K562 (cell line): Measurements from ENCODE around the gene LRRC15. TPM values are rescaled to one million over a fixed set of nuclear protein-coding genes. Genes with fewer than 3 reads are reported as not detected.

Experiments
- EWSR1 ChIP-seq: fragments of 450-650 bp; IDR thresholded peaks from 2 replicates; pipeline ENCODE4 v1.6.1; 2018; ENCODE audit warnings: borderline replicate concordance, mild to moderate bottlenecking, low read depth, moderate library complexity; ENCODE audit not compliant: partially characterized antibody
- FIP1L1 ChIP-seq: fragments of 200-400 bp; formaldehyde crosslinking; IDR thresholded peaks from 2 replicates; pipeline ENCODE4 v1.6.1; 2018; ENCODE audit warnings: mild to moderate bottlenecking, low read depth, low read length; ENCODE audit not compliant: poor library complexity, severe bottlenecking
- HDAC2 ChIP-seq: fragments of 450-650 bp; IDR thresholded peaks from 2 replicates; pipeline ENCODE4 v1.6.1; 2016; ENCODE audit warnings: mild to moderate bottlenecking
- MXI1 ChIP-seq: IDR thresholded peaks from 2 replicates; pipeline ENCODE4 v1.6.1; 2011; ENCODE audit warnings: low read depth, mild to moderate bottlenecking, improper control_type of control experiment, low read length
- NFXL1 ChIP-seq: fragments of 450-650 bp; formaldehyde crosslinking; IDR thresholded peaks from 2 replicates; pipeline ENCODE4 v1.4.0; 2021; ENCODE audit warnings: mild to moderate bottlenecking
- POLR3A ChIP-seq: IDR thresholded peaks from 2 replicates; pipeline ENCODE4 v1.6.1; 2011; ENCODE audit warnings: borderline replicate concordance, mild to moderate bottlenecking, moderate library complexity; ENCODE audit not compliant: insufficient read length, insufficient read depth; ENCODE audit errors: extremely low read depth
- SREBF1 ChIP-seq: fragments of 150-350 bp; IDR thresholded peaks from 2 replicates; pipeline ENCODE4 v1.6.1; 2014; ENCODE audit warnings: antibody characterized with exemption, low read depth, low read length, borderline replicate concordance
- ZNF324 ChIP-seq: fragments of 250-450 bp; sonication (Bioruptor Pico); IDR thresholded peaks from 2 replicates; pipeline ENCODE4 v1.4.0; 2020; ENCODE audit warnings: mild to moderate bottlenecking
- polyA plus RNA-seq, 8 experiments: library from polyadenylated mRNA; depleted of rRNA in 4 of 8; stranded (reverse) in 5 of 8; unstranded in 3 of 8; fragments of >200 nt; fragmentation: Nextera tagmentation in 2 of 8; fragmentation: Illumina TruSeq in 1 of 8; extraction: Ambion mirVana in 2 of 8; extraction: Trizol in 1 of 8; gene quantifications; 2 replicates each; pipeline versions ENCODE4 v1.2.1 to v1.2.3, GENCODE V29; 2011 to 2014; ENCODE audit warnings: inconsistent platforms in 1 of 8, missing spikeins in 1 of 8
- total RNA-seq, 7 experiments: library from RNA; depleted of rRNA in 6 of 7; stranded (reverse); fragments of >200 nt in 6 of 7; fragmentation: Illumina TruSeq in 2 of 7; extraction: Trizol in 2 of 7; gene quantifications; 2 replicates each; pipeline versions ENCODE4 v1.2.1 to v1.2.3, GENCODE V29; 2011 to 2021; ENCODE audit warnings: low replicate concordance in 1 of 7
- TF ChIP-seq, protein P1 (sequence below), 2 experiments: fragments of 450-650 bp; IDR thresholded peaks; 2 replicates each; pipeline ENCODE4 v1.6.1; 2016; ENCODE audit warnings: mild to moderate bottlenecking in 2 of 2, borderline replicate concordance in 1 of 2, low read depth in 1 of 2, moderate library complexity in 1 of 2
- TF ChIP-seq, protein P2 (sequence below), 2 experiments: IDR thresholded peaks in 1 of 2; conservative IDR thresholded peaks in 1 of 2; 2 replicates each; pipeline ENCODE4 v1.6.1; 2016; ENCODE audit warnings: low read depth in 2 of 2, mild to moderate bottlenecking in 1 of 2, missing compliant biosample characterization in 1 of 2, missing genetic modification characterization in 1 of 2, moderate library complexity in 1 of 2
- TF ChIP-seq, protein P3 (sequence below): fragments of 250-450 bp; sonication (Bioruptor Pico); IDR thresholded peaks from 2 replicates; pipeline ENCODE4 v1.8.0; 2021; ENCODE audit warnings: borderline replicate concordance, mild to moderate bottlenecking, moderate library complexity; ENCODE audit not compliant: poor library complexity, severe bottlenecking
- TF ChIP-seq, protein P4 (sequence below): fragments of 450-650 bp; IDR thresholded peaks from one replicate; pipeline ENCODE4 v1.6.1; 2018; ENCODE audit warnings: mild to moderate bottlenecking, moderate library complexity; ENCODE audit not compliant: partially characterized antibody

LRRC15 gene
- total and polyA plus RNA-seq, 9 of the 15 experiments (the other 6 are each of a cell fraction or from before 2014, with no cell fraction given) = not detected

DNA sequence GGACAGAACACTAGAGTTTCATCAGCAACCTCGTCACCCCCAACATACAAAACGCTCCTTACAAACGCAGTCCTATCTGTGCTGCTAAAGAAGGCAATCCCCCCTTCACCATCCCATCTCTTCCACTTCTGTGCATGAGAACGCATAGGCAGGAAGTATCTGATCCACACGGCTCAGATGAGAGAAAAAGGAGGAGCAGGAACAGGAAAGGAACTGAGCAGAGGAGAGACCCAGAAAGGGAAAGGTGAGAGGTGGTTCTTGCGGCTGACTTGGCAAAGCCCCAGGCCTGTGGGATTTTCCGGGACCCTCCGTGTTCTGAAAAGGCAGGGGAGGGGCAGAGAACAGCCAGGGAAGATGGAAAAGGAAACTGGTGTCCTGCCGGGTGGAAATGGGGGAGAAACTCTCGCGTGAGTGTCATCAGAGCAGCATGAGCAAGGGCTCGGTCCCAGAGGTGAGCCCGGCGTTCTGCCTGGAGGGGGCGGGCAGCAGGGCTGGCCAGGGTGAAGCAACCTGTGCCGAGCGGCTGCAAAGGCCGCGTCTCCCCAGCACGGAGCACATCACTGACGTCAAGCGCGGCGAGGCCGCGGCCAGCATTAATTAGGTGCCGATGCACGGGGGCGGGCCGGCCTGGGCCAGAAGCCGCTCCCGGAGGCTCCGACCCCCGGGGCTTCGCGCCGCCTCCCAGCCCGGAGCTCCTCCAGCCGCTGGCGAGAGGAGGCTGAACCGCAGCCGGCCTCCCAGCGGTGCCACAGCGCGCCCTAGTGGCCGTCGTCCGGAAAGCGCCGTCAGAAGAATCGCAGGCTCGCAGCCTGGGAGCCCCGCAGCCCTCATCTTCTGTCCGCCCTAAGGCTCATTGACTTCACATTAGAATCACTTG, 54.2 kb downstream of the LRRC15 start (continued):
- TF ChIP-seq, protein P1, sequence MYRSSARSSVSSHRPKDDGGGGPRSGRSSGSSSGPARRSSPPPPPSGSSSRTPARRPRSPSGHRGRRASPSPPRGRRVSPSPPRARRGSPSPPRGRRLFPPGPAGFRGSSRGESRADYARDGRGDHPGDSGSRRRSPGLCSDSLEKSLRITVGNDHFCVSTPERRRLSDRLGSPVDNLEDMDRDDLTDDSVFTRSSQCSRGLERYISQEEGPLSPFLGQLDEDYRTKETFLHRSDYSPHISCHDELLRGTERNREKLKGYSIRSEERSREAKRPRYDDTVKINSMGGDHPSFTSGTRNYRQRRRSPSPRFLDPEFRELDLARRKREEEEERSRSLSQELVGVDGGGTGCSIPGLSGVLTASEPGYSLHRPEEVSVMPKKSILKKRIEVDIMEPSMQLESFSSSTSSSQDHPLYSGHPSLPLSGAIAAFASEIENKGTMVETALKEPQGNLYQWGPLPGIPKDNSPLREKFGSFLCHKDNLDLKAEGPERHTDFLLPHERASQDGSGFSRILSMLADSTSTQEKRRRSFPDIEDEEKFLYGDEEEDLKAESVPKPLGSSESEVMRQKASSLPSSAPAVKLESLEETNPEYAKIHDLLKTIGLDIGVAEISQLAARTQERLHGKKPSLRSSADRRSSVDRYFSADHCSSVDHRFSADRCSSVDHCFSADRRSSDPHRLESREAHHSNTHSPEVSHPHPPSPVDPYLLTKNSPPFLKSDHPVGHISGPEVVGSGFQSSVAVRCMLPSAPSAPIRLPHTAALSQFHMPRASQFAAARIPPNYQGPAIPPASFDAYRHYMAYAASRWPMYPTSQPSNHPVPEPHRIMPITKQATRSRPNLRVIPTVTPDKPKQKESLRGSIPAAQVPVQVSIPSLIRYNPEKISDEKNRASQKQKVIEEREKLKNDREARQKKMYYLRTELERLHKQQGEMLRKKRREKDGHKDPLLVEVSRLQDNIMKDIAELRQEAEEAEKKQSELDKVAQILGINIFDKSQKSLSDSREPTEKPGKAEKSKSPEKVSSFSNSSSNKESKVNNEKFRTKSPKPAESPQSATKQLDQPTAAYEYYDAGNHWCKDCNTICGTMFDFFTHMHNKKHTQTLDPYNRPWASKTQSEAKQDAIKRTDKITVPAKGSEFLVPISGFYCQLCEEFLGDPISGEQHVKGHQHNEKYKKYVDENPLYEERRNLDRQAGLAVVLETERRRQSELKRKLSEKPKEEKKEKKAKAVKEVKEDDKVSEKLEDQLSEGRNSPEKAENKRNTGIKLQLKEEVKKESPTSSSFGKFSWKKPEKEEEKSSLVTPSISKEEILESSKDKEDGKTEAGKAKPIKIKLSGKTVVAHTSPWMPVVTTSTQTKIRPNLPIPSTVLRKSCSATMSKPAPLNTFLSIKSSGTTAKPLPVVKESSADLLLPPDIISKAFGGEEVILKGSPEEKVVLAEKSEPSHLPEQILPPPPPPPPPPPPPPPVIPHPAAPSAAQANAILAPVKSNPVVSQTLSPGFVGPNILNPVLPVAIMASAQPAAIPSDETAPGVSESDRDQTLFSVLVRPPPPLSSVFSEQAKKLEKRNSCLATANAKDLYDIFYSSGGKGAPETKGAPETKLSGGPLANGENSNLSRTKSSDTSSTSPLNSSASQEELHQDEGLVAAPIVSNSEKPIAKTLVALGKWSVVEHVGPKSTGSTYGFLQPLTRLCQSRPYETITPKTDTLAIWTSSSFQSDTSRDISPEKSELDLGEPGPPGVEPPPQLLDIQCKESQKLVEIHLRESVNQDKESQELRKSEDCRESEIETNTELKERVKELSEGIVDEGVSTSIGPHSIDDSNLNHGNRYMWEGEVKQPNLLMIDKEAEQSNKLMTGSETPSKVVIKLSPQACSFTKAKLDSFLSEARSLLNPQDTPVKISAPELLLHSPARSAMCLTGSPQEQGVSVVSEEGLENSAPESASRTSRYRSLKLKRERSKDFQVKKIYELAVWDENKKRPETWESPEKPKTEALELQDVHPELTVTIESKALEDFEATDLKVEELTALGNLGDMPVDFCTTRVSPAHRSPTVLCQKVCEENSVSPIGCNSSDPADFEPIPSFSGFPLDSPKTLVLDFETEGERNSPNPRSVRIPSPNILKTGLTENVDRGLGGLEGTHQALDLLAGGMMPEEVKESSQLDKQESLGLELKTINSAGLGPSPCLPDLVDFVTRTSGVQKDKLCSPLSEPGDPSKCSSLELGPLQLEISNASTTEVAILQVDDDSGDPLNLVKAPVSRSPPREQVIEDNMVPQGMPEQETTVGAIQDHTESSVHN (IDR thresholded peaks at IDR 0.05; ENCODE audit: borderline replicate concordance in 1 of 2, low read depth in 1 of 2) = no peak
- TF ChIP-seq FIP1L1 (peak; percentile 72), MXI1 (no peak), ZNF324 (no peak), POLR3A (no peak), SREBF1 (no peak), NFXL1 (CRISPR knock-in tag) (no peak), HDAC2 (peak; percentile 51; the same call in 1 of the 2 replicates), EWSR1 (no peak)
- TF ChIP-seq, protein P2, sequence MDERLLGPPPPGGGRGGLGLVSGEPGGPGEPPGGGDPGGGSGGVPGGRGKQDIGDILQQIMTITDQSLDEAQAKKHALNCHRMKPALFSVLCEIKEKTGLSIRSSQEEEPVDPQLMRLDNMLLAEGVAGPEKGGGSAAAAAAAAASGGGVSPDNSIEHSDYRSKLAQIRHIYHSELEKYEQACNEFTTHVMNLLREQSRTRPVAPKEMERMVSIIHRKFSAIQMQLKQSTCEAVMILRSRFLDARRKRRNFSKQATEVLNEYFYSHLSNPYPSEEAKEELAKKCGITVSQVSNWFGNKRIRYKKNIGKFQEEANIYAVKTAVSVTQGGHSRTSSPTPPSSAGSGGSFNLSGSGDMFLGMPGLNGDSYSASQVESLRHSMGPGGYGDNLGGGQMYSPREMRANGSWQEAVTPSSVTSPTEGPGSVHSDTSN (CRISPR knock-in tag; IDR thresholded peaks at IDR 0.05; ENCODE audit: low read depth) = no peak
- TF ChIP-seq, protein P2 (tag; conservative IDR thresholded peaks at IDR 0.05; ENCODE audit: low read depth) = no peak
- TF ChIP-seq, protein P3, sequence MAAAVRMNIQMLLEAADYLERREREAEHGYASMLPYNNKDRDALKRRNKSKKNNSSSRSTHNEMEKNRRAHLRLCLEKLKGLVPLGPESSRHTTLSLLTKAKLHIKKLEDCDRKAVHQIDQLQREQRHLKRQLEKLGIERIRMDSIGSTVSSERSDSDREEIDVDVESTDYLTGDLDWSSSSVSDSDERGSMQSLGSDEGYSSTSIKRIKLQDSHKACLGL (CRISPR knock-in tag) = no peak
- TF ChIP-seq, protein P4, sequence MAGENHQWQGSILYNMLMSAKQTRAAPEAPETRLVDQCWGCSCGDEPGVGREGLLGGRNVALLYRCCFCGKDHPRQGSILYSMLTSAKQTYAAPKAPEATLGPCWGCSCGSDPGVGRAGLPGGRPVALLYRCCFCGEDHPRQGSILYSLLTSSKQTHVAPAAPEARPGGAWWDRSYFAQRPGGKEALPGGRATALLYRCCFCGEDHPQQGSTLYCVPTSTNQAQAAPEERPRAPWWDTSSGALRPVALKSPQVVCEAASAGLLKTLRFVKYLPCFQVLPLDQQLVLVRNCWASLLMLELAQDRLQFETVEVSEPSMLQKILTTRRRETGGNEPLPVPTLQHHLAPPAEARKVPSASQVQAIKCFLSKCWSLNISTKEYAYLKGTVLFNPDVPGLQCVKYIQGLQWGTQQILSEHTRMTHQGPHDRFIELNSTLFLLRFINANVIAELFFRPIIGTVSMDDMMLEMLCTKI = no peak
